Caco-2 (cell line): ENCODE measurements around the gene MSANTD4. TPM values are rescaled to one million over a fixed set of nuclear protein-coding genes. Genes with fewer than 3 reads are reported as not detected.

Experiments used
- BruUV-seq: library from RNA; stranded (reverse); fragments of 400-500 nt; replicated peaks from 2 replicates; lab custom pipeline; 2021; lab: Mats Ljungman, UMichigan
- CTCF ChIA-PET: fragments of 300-600 bp; sonication (Branson Sonifier 250); formaldehyde crosslinking; loops from one replicate; lab custom pipeline; 2022; ENCODE audit warnings: antibody characterized with exemption; lab: Charles Lee
- POLR2A ChIA-PET: fragments of 300-600 bp; sonication (Branson Sonifier 250); formaldehyde crosslinking; loops from one replicate; lab custom pipeline; 2022; ENCODE audit warnings: antibody characterized with exemption; lab: Charles Lee
- DNase-seq, 2 experiments: peaks; one replicate each; pipeline versions ENCODE4 v3.0.0 to v3.0.0-alpha.2; 2020 to 2022
- H3K27me3 ChIP-seq: replicated peaks from 2 replicates; pipeline ENCODE4 v1.6.0; 2011; ENCODE audit warnings: low read length; ENCODE audit not compliant: control insufficient read depth, insufficient read depth
- H3K36me3 ChIP-seq: 2 replicates; pipeline ENCODE4 v1.5.1; 2011; ENCODE audit warnings: low read length; ENCODE audit not compliant: control insufficient read depth, insufficient read depth
- H3K4me1 ChIP-seq: fragments of 250-450 bp; sonication (Bioruptor Pico); 2 replicates; pipeline ENCODE4 v1.5.1; 2020; ENCODE audit warnings: mild to moderate bottlenecking
- H3K4me3 ChIP-seq: 2 replicates; pipeline ENCODE4 v1.5.1; 2011; ENCODE audit warnings: low read depth, mild to moderate bottlenecking, control low read depth, low read length
- H3K9me3 ChIP-seq: fragments of 250-450 bp; sonication (Bioruptor Pico); 2 replicates; pipeline ENCODE4 v1.5.1; 2020; ENCODE audit warnings: mild to moderate bottlenecking, moderate library complexity
- H3K27ac Mint-ChIP-seq: one replicate; pipeline ENCODE4 v1.8.0; 2022; ENCODE audit warnings: mixed read lengths; ENCODE audit not compliant: unreplicated experiment
- H3K27me3 Mint-ChIP-seq: one replicate; pipeline ENCODE4 v1.8.0; 2022; ENCODE audit warnings: mixed read lengths; ENCODE audit not compliant: insufficient read depth, unreplicated experiment
- H3K36me3 Mint-ChIP-seq: one replicate; pipeline ENCODE4 v1.8.0; 2022; ENCODE audit warnings: mild to moderate bottlenecking, mixed read lengths; ENCODE audit not compliant: insufficient read depth, unreplicated experiment
- H3K4me1 Mint-ChIP-seq: one replicate; pipeline ENCODE4 v1.8.0; 2022; ENCODE audit warnings: low read depth, mixed read lengths; ENCODE audit not compliant: unreplicated experiment
- H3K4me3 Mint-ChIP-seq: one replicate; pipeline ENCODE4 v1.8.0; 2022; ENCODE audit warnings: mild to moderate bottlenecking, moderate library complexity, mixed read lengths; ENCODE audit not compliant: unreplicated experiment
- H3K9me3 Mint-ChIP-seq: one replicate; pipeline ENCODE4 v1.8.0; 2022; ENCODE audit warnings: mixed read lengths; ENCODE audit not compliant: unreplicated experiment
- CTCF ChIP-seq, 2 experiments: fragments of 200-600 bp in 1 of 2; IDR thresholded peaks; 1 replicate in 1 of 2; 2 replicates in 1 of 2; pipeline versions ENCODE4 v1.5.1 to v1.8.0; 2011 to 2022; ENCODE audit warnings: antibody characterized with exemption in 1 of 2, control low read depth in 1 of 2, inconsistent platforms in 1 of 2, low read depth in 1 of 2, low read length in 1 of 2, mild to moderate bottlenecking in 1 of 2, moderate library complexity in 1 of 2; ENCODE audit not compliant: insufficient read depth in 1 of 2, severe bottlenecking in 1 of 2, unreplicated experiment in 1 of 2
- intact Hi-C: fragments of 100-400 bp; cut with micrococcal nuclease; formaldehyde crosslinking; loops from one replicate; pipeline ENCODE4 v1.10.0; 2022; ENCODE audit not compliant: unreplicated experiment
- total RNA-seq: library from RNA; stranded (reverse); gene quantifications from 2 replicates; pipeline ENCODE4 v1.2.3, GENCODE V29; 2022

Gene MSANTD4
- total RNA-seq, 1 experiment from 2014 or later = 25.7 TPM

GRCh38 chr11:106043540-106043939 lies 21.5 kb upstream of the MSANTD4 start:
- Mint-ChIP-seq H3K4me3 (no peak overlapping the region), H3K9me3 (no peaks in the 10 kb centered on the region), H3K27ac (no peak overlapping the region), H3K4me1 (no peaks in the 10 kb centered on the region), H3K27me3 (no peaks in the 10 kb centered on the region), H3K36me3 (no peaks in the 10 kb centered on the region)
- H3K36me3 ChIP-seq = no peaks in the 10 kb centered on the region
- ChIA-PET CTCF (no interaction called here), POLR2A (no interaction called here)
- H3K9me3 ChIP-seq = no peaks in the 10 kb centered on the region
- BruUV-seq = no TSS peak
- no peaks in the 10 kb centered on the region for H3K27me3 ChIP-seq
- intact Hi-C loops = no loop called here
- no peak for DNase-seq
- H3K4me3 ChIP-seq = no peak overlapping the region
- no peaks in the 10 kb centered on the region for H3K4me1 ChIP-seq
- TF ChIP-seq CTCF (IDR thresholded peaks at IDR 0.05; ENCODE audit: insufficient read depth in 1 of 2, low read depth in 1 of 2, low read length in 1 of 2, severe bottlenecking in 1 of 2, unreplicated experiment in 1 of 2) = no peak

- intact Hi-C loops = no loop called here
- no peaks in the 10 kb centered on the region; the same call in 1 of the 2 replicates for H3K27me3 ChIP-seq
- Mint-ChIP-seq H3K36me3 (no peaks in the 10 kb centered on the region), H3K9me3 (no peaks in the 10 kb centered on the region), H3K4me1 (no peaks in the 10 kb centered on the region), H3K27me3 (peaks cover 11% of the 10 kb centered on the region), H3K4me3 (no peak overlapping the region), H3K27ac (no peak overlapping the region)
- H3K36me3 ChIP-seq = no peaks in the 10 kb centered on the region
- H3K9me3 ChIP-seq = no peaks in the 10 kb centered on the region
- no peak for TF ChIP-seq CTCF (IDR thresholded peaks at IDR 0.05; ENCODE audit: insufficient read depth in 1 of 2, low read depth in 1 of 2, low read length in 1 of 2, severe bottlenecking in 1 of 2, unreplicated experiment in 1 of 2)
- POLR2A ChIA-PET = no interaction called here
- CTCF ChIA-PET = no interaction called here
- no peak overlapping the region for H3K4me3 ChIP-seq
- no peak for DNase-seq
- no peaks in the 10 kb centered on the region for H3K4me1 ChIP-seq
- BruUV-seq = no TSS peak
These were observed 10.8 kb upstream of the MSANTD4 start for GRCh38 chr11:106032861-106033260.

GRCh38 chr11:106031936-106032335 lies 9.9 kb upstream of the MSANTD4 start:
- CTCF ChIA-PET = no interaction called here
- no peaks in the 10 kb centered on the region for H3K36me3 Mint-ChIP-seq

More at GRCh38 chr11:106031936-106032335, 9.9 kb upstream of the MSANTD4 start:
- intact Hi-C loops = no loop called here
- no peaks in the 10 kb centered on the region for H3K4me1 ChIP-seq
- Mint-ChIP-seq H3K9me3 (no peaks in the 10 kb centered on the region), H3K4me1 (no peaks in the 10 kb centered on the region), H3K27me3 (peaks cover 10% of the 10 kb centered on the region), H3K4me3 (no peak overlapping the region), H3K27ac (no peak overlapping the region)
- no peaks in the 10 kb centered on the region for H3K9me3 ChIP-seq
- DNase-seq = no peak
- no peak for TF ChIP-seq CTCF (IDR thresholded peaks at IDR 0.05; ENCODE audit: insufficient read depth in 1 of 2, low read depth in 1 of 2, low read length in 1 of 2, severe bottlenecking in 1 of 2, unreplicated experiment in 1 of 2)
- no TSS peak for BruUV-seq
- no peaks in the 10 kb centered on the region; the same call in 1 of the 2 replicates for H3K27me3 ChIP-seq
- POLR2A ChIA-PET = no interaction called here
- H3K4me3 ChIP-seq = no peak overlapping the region
- H3K36me3 ChIP-seq = no peaks in the 10 kb centered on the region
